Colonic mucosa (tissue), 4 donors: ENCODE measurements around the gene BEND4. TPM values are rescaled to one million over a fixed set of nuclear protein-coding genes. Genes with fewer than 3 reads are reported as not detected.
A peak's percentile ranks its signal among the peaks of the same experiment; 100 is the strongest.

Experiments used
- DNase-seq: peaks from one replicate; pipeline ENCODE4 v3.0.0-alpha.2; 2020
- H3K27ac ChIP-seq: fragments of 200-600 bp; one replicate; pipeline ENCODE4 v1.8.0; 2021
- H3K27me3 ChIP-seq: fragments of 200-600 bp; one replicate; pipeline ENCODE4 v1.8.0; 2021
- H3K36me3 ChIP-seq: fragments of 200-600 bp; one replicate; pipeline ENCODE4 v1.8.0; 2021
- H3K4me1 ChIP-seq: fragments of 200-600 bp; one replicate; pipeline ENCODE4 v1.8.0; 2021; ENCODE audit warnings: mild to moderate bottlenecking
- H3K4me3 ChIP-seq: fragments of 200-600 bp; one replicate; pipeline ENCODE4 v1.8.0; 2021
- H3K9ac ChIP-seq, 2 donors: one replicate each; pipeline ENCODE4 v1.7.0; 2013; ENCODE audit warnings: control low read depth in 2 of 2, low read depth in 2 of 2, low read length in 2 of 2
- H3K9me3 ChIP-seq: fragments of 200-600 bp; one replicate; pipeline ENCODE4 v1.8.0; 2021
- intact Hi-C: fragments of 100-400 bp; cut with DNase I; formaldehyde crosslinking; loops from one replicate; pipeline ENCODE4 v1.14.1; 2022
- total RNA-seq, 2 donors: library from RNA; stranded (reverse); fragmentation: NEBNext Ultra II Directional in 1 of 2; extraction: Animal tissue kit (Norgen Biotek cat#: 25700) in 1 of 2; gene quantifications; one replicate each; pipeline ENCODE4 v1.2.1, GENCODE V29; 2021
- TF ChIP-seq, protein P1 (sequence below): fragments of 200-600 bp; IDR thresholded peaks from one replicate; pipeline ENCODE4 v1.8.0; 2022; ENCODE audit warnings: antibody characterized with exemption, mild to moderate bottlenecking
- donor health status: healthy.
- donor health status: DM: no; HTN: no; CAD: no.
- donor health status: DM: no; HTN: no; CAD: no.

Gene BEND4
- total RNA-seq, 2 donors from 2014 or later, result 0.19 to 0.27 TPM

DNA sequence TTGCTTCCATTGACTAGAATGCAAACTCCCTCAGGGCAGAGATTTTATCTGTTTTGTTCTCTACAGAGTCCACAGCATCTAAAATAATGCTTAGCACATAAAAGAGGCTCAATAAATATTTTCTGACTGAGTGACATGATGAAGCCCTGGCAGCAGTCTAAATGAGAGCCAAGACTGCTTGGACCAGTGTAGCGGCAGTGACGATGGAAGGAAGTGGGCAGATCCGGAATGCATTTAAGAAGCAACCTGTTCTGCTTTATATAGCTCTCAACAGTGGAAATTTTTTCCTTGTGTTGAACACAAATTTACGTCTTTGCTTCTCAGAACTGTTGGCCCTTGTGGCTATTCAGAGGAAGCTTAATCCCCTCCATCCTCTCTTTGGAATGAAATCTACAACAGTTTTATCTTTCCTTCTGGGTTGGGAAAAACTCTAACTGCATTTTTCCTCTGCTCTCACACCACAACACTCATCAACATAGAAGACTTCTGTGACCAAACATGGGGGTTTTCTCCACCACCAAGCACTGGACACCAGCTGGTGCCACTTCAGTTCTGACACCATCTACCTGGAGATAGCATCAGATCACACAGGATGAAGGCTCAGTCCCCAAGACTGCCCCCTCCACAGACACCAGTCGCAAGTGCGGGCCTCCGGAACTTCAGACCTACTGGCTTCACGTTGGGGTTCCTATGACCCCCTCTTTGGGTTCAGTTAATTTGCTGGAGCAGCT lies 7.0 kb upstream of the BEND4 start:
- intact Hi-C loops, result no loop called here
- Histone ChIP-seq H3K36me3 (no peaks in the 10 kb centered on the region), H3K9me3 (no peaks in the 10 kb centered on the region), H3K9ac (no peak overlapping the region), H3K27ac (no peak overlapping the region), H3K27me3 (no peaks in the 10 kb centered on the region), H3K4me3 (no peak overlapping the region), H3K4me1 (no peaks in the 10 kb centered on the region)
- TF ChIP-seq, protein P1, sequence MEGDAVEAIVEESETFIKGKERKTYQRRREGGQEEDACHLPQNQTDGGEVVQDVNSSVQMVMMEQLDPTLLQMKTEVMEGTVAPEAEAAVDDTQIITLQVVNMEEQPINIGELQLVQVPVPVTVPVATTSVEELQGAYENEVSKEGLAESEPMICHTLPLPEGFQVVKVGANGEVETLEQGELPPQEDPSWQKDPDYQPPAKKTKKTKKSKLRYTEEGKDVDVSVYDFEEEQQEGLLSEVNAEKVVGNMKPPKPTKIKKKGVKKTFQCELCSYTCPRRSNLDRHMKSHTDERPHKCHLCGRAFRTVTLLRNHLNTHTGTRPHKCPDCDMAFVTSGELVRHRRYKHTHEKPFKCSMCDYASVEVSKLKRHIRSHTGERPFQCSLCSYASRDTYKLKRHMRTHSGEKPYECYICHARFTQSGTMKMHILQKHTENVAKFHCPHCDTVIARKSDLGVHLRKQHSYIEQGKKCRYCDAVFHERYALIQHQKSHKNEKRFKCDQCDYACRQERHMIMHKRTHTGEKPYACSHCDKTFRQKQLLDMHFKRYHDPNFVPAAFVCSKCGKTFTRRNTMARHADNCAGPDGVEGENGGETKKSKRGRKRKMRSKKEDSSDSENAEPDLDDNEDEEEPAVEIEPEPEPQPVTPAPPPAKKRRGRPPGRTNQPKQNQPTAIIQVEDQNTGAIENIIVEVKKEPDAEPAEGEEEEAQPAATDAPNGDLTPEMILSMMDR, result no peak
- DNase-seq, result no peak

DNA sequence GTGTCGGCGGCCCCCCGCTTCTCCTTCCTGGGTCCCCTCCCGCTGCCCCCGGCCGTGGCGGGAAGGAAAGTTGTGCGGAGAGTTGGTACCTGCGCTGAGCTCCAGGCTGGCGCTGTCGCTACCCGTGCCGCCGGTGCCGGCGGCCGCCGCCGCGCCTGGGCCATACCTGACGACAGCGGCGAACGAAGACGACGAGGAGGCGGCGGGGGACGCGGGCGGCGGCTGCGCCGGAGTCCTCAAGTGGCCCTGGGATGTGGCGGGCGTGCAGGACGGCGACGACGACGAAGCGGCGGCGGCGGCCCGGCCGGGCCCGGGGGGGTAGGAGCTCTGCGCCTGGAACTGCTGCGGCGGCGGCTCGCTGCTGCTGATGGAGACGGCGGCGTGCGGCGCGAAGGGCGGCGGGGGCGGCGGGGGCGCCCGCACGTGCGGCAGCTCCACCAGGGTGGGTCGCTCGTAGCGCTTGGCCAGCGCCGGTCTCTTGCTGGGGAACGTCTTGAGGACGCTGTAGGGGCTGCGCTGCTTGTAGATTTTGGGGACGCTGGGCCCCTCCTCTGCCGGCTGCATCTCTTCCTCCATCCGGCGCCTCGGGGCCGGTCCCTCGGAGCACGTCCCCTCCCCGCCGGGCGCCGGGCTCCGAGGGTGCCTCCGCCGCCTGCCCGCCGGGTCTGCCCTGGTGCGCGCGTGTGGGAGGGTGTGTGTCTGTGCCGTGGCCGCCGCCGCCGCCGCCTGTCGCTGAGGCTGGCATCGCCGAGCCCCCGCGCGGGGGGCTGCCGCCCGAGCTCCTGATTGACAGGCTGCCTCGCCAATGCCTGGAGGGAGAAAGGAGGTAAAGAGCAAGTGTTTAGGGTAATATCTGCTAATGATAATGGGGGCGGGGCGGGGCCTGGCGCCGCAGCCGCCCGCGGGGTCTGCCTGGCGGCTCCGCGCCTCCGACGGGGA lies 618 bp downstream of the BEND4 start:
- intact Hi-C loops, result no loop called here
- Histone ChIP-seq H3K4me1 (no peaks in the 10 kb centered on the region), H3K9ac (peak overlapping the region in 1 of 2 donors; percentile 50), H3K9me3 (no peaks in the 10 kb centered on the region), H3K27me3 (peaks cover 33% of the 10 kb centered on the region), H3K4me3 (peak overlapping the region; percentile 39), H3K36me3 (no peaks in the 10 kb centered on the region), H3K27ac (no peak overlapping the region)
- peak; percentile 26 for DNase-seq
- TF ChIP-seq, protein P1, result no peak

DNA sequence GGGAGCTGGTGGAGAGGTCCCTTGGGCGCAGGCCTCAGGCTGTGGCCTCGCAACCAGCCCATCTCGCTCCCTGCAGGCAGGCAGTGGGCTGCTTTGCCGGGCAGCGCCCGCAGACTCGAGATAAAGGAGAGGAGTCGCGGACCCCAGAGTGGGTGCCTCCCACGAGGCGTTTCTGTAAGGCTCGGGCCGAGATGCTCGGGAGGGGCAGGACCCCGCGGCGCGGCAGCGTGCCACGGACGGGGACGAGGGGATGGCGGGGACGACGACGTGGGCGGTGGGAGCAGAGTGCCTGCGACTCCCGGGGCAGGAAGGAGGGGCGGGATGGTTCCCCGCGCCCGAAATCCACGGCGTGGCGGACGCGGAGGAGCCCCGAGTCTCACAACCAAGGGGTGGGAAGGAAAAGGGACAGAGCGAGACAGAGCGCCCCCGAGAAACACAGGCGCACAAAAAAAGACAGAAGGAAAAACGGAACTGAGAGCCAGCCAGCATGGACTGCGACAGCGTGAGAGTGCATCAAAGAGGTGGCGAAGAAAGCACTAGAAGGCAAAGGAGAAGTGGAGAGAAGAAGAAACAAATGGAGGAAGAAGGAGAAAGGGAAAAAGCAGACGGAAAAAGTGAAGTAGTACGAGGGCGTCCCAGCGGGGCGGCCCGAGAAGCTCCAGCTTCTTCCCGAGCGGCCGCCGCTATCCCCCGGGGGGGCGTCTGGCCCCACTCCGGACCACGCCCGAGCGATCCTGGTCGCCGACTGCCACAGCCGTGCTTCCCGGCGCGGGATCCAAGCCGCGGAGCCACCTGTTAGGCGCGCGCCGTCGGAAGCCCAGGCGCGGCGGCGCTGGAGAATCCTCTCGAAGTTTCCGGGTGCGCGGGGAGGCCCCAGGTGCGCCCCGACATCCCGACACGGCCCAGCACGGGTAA lies 1.5 kb downstream of the BEND4 start:
- intact Hi-C loops, result no loop called here
- H3K4me1 ChIP-seq, result no peaks in the 10 kb centered on the region
- TF ChIP-seq, protein P1, result no peak
- DNase-seq, result peak; percentile 19
- peak overlapping the region in 1 of 2 donors; percentile 47 for H3K9ac ChIP-seq
- no peaks in the 10 kb centered on the region for H3K36me3 ChIP-seq
- no peaks in the 10 kb centered on the region for H3K9me3 ChIP-seq
- H3K27ac ChIP-seq, result no peak overlapping the region
- peaks cover 33% of the 10 kb centered on the region for H3K27me3 ChIP-seq
- H3K4me3 ChIP-seq, result peak overlapping the region; percentile 39

DNA sequence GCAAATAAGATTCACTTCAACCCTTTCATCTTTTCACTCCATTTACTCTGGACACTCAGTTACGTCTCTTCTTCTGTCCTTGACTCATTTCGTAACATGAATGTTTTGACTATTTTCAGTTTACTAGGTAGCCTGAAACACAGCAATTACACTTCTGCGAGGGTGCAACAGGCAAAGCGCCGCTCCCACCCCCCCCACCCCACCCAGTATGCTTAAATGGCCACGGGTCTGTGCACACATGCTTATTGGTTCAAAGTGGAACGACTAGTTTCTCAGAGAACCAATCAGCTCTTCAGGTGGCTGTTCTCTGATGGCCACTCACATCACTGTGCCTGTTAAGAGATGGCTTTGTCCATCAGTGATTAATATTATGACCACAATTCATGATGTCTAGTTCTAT lies 3.5 kb downstream of the BEND4 start:
- intact Hi-C loops, result no loop called here
- Histone ChIP-seq H3K36me3 (no peaks in the 10 kb centered on the region), H3K4me1 (no peaks in the 10 kb centered on the region), H3K9ac (no peak overlapping the region), H3K4me3 (no peak overlapping the region), H3K27ac (no peak overlapping the region), H3K27me3 (peaks cover 33% of the 10 kb centered on the region), H3K9me3 (no peaks in the 10 kb centered on the region)
- TF ChIP-seq, protein P1, result no peak
- DNase-seq, result no peak

DNA sequence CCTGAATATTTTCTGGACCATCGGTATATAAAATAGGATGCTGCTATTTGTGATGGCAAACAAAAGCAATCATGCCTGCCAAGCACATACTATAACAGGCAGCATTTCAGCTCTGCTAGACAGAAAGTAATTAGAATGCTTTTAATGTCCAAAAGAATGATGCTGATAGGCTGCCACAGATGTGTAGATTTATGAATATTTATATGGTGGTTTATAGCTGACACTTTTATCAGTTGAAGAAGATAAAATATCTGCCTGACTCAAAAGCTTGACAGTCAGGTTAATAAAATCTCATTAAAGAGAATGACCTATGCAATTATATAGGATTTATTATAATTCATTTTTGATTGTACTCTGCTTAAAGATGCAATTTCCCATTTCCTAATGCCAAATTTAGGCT lies 4.0 kb downstream of the BEND4 start:
- intact Hi-C loops, result no loop called here
- H3K27me3 ChIP-seq, result peaks cover 33% of the 10 kb centered on the region

More for the DNA sequence above, 4.0 kb downstream of the BEND4 start:
- TF ChIP-seq, protein P1, result no peak
- no peak overlapping the region for H3K27ac ChIP-seq
- H3K4me3 ChIP-seq, result no peak overlapping the region
- no peaks in the 10 kb centered on the region for H3K4me1 ChIP-seq
- no peak for DNase-seq
- no peaks in the 10 kb centered on the region for H3K9me3 ChIP-seq
- H3K9ac ChIP-seq, result no peak overlapping the region
- H3K36me3 ChIP-seq, result no peaks in the 10 kb centered on the region
